K562 (cell line): ENCODE results near the gene CCDC152. TPM values are rescaled to one million over a fixed set of nuclear protein-coding genes. Genes with fewer than 3 reads are reported as not detected.

Experiments
- ATAC-seq: fragments of 200-7000 bp; cut with Tn5 transposase; 3 replicates; pipeline ENCODE4 v1.9.1; 2020; ENCODE audit warnings: moderate library complexity
- BruUV-seq: library from RNA; stranded (reverse); fragments of 400-500 nt; replicated peaks from 2 replicates; lab custom pipeline; 2021; lab: Mats Ljungman, UMichigan
- CTCF ChIA-PET: fragments of 300-600 bp; formaldehyde crosslinking; extraction: SDS; loops from one replicate; lab custom pipeline; 2021; ENCODE audit warnings: low intra/inter-chr PET ratio; lab: Yijun Ruan, JAX
- POLR2A ChIA-PET: fragments of 300-600, 350-650 bp; sonication (Branson Sonifier 250); formaldehyde crosslinking; extraction: SDS; loops from one replicate; lab custom pipeline; 2021; ENCODE audit warnings: antibody characterized with exemption, inconsistent platforms; lab: Yijun Ruan, JAX
- DNase-seq, 4 experiments: peaks; one replicate each; pipeline versions ENCODE4 v3.0.0 to v3.0.0-alpha.2; 2011 to 2018; ENCODE audit warnings: low spot score in 3 of 4, mixed read lengths in 3 of 4; ENCODE audit errors: extremely low read depth in 1 of 4
- FAIRE-seq: peaks from 2 replicates; lab custom pipeline; 2011; peaks lifted over from hg19 to GRCh38; lab: Jason Lieb, UNC
- H2AFZ ChIP-seq: 2 replicates; pipeline ENCODE4 v1.6.0; 2011; ENCODE audit warnings: low read depth, low read length, control low read depth, inconsistent platforms
- H3K27ac ChIP-seq: fragments of 200-600 bp; 3 replicates; pipeline ENCODE4 v1.8.0; 2011; ENCODE audit warnings: low read depth, mild to moderate bottlenecking, control low read depth, inconsistent platforms, low read length, moderate library complexity, mixed read lengths; ENCODE audit errors: extremely low read depth
- H3K27me3 ChIP-seq, 2 experiments: fragments of 300-600 bp in 1 of 2; 2 replicates in 1 of 2; 3 replicates in 1 of 2; pipeline versions ENCODE4 v1.6.0 to v1.8.0; 2011; ENCODE audit warnings: inconsistent platforms in 2 of 2, low read length in 2 of 2, mild to moderate bottlenecking in 1 of 2, mixed read lengths in 1 of 2, moderate library complexity in 1 of 2; ENCODE audit not compliant: control insufficient read depth in 2 of 2, insufficient read depth in 2 of 2
- H3K36me3 ChIP-seq: fragments of 300-600 bp; 3 replicates; pipeline ENCODE4 v1.8.0; 2011; ENCODE audit warnings: mild to moderate bottlenecking, low read length, inconsistent platforms; ENCODE audit not compliant: control insufficient read depth, insufficient read depth
- H3K4me1 ChIP-seq, 2 experiments: fragments of 200-600 bp in 1 of 2; replicated peaks in 1 of 2; 2 replicates in 1 of 2; 3 replicates in 1 of 2; pipeline versions ENCODE4 v1.5.1 to v1.8.0; 2011; ENCODE audit warnings: inconsistent platforms in 2 of 2, low read length in 2 of 2, mild to moderate bottlenecking in 1 of 2, mixed read lengths in 1 of 2, moderate library complexity in 1 of 2; ENCODE audit not compliant: control insufficient read depth in 2 of 2, insufficient read depth in 2 of 2
- H3K4me2 ChIP-seq: 2 replicates; pipeline ENCODE4 v1.6.1; 2011; ENCODE audit warnings: low read length, control low read depth, inconsistent platforms, mixed read lengths; ENCODE audit not compliant: insufficient read depth
- H3K4me3 ChIP-seq: fragments of 200-600 bp; sonication (generic), shearing (Covaris generic); 2 replicates; pipeline ENCODE4 v1.5.1; 2016; ENCODE audit warnings: control low read depth, inconsistent platforms
- H3K79me2 ChIP-seq: fragments of 200-600 bp; 3 replicates; pipeline ENCODE4 v1.8.0; 2011; ENCODE audit warnings: low read length, inconsistent platforms; ENCODE audit not compliant: control insufficient read depth, insufficient read depth
- H3K9ac ChIP-seq, 2 experiments: 2 replicates each; pipeline versions ENCODE4 v1.6.0 to v1.6.1; 2011; ENCODE audit warnings: low read depth in 2 of 2, low read length in 2 of 2, control low read depth in 1 of 2, inconsistent platforms in 1 of 2, mild to moderate bottlenecking in 1 of 2, mixed read lengths in 1 of 2; ENCODE audit not compliant: insufficient read depth in 1 of 2
- H3K9me1 ChIP-seq: one replicate; pipeline ENCODE4 v1.6.0; 2011; ENCODE audit warnings: inconsistent platforms, mild to moderate bottlenecking, low read length, moderate library complexity; ENCODE audit not compliant: control insufficient read depth, insufficient read depth
- H3K9me3 ChIP-seq: replicated peaks from 2 replicates; pipeline ENCODE4 v1.5.1; 2011; ENCODE audit warnings: low read depth, low read length, inconsistent platforms; ENCODE audit not compliant: control insufficient read depth, insufficient read depth
- H4K20me1 ChIP-seq: replicated peaks from 2 replicates; pipeline ENCODE4 v1.6.1; 2011; ENCODE audit warnings: low read length, inconsistent platforms, mixed read lengths; ENCODE audit not compliant: control insufficient read depth, insufficient read depth
- CSDE1 ChIP-seq, 2 experiments: fragments of 450-650 bp; IDR thresholded peaks; 2 replicates each; pipeline ENCODE4 v1.6.1; 2016; ENCODE audit warnings: mild to moderate bottlenecking in 1 of 2
- FOXO4 ChIP-seq: fragments of 450-650 bp; formaldehyde crosslinking; IDR thresholded peaks from 2 replicates; pipeline ENCODE4 v1.4.0; 2020; ENCODE audit warnings: mild to moderate bottlenecking, moderate library complexity
- GABPB1 ChIP-seq: sonication (generic); formaldehyde crosslinking; IDR thresholded peaks from 2 replicates; pipeline ENCODE4 v1.8.0; 2022; ENCODE audit warnings: mild to moderate bottlenecking, missing genetic modification reagents
- ILF3 ChIP-seq: fragments of 450-650 bp; IDR thresholded peaks from 2 replicates; pipeline ENCODE4 v1.6.1; 2018; ENCODE audit warnings: antibody characterized with exemption, mild to moderate bottlenecking, moderate library complexity, borderline replicate concordance
- PPARD ChIP-seq: fragments of 250-450 bp; sonication (Bioruptor Pico); IDR thresholded peaks from 2 replicates; pipeline ENCODE4 v1.8.0; 2022; ENCODE audit warnings: inconsistent platforms, mild to moderate bottlenecking, moderate library complexity
- RBBP5 ChIP-seq: fragments of 200-600 bp; sonication (generic); IDR thresholded peaks from 2 replicates; pipeline ENCODE4 v1.6.1; 2012; ENCODE audit warnings: borderline replicate concordance, mild to moderate bottlenecking, low read length, control low read depth, inconsistent platforms; ENCODE audit not compliant: insufficient read depth, poor library complexity, severe bottlenecking
- RBM22 ChIP-seq: fragments of 200-400 bp; formaldehyde crosslinking; IDR thresholded peaks from 2 replicates; pipeline ENCODE4 v1.6.1; 2018; ENCODE audit warnings: low read length, low read depth; ENCODE audit not compliant: poor library complexity, severe bottlenecking
- SMC3 ChIP-seq: conservative IDR thresholded peaks from 2 replicates; pipeline ENCODE4 v1.6.1; 2011; ENCODE audit warnings: low read depth, low read length, improper control_type of control experiment; ENCODE audit not compliant: insufficient read depth
- ZC3H11A ChIP-seq: IDR thresholded peaks from 2 replicates; pipeline ENCODE4 v1.6.1; 2012; ENCODE audit warnings: low read depth, low read length, improper control_type of control experiment
- ZNF175 ChIP-seq: fragments of 200-800 bp; sonication (Bioruptor generic); IDR thresholded peaks from 2 replicates; pipeline ENCODE4 v1.6.1; 2016; ENCODE audit warnings: low read depth, mild to moderate bottlenecking, missing genetic modification characterization, missing compliant biosample characterization
- ZNF354B ChIP-seq: fragments of 250-450 bp; sonication (Bioruptor Pico); IDR thresholded peaks from 2 replicates; pipeline ENCODE4 v1.4.0; 2020
- ZNF445 ChIP-seq: fragments of 250-450 bp; sonication (Bioruptor Pico); IDR thresholded peaks from 2 replicates; pipeline ENCODE4 v1.4.0; 2020; ENCODE audit warnings: low read depth, mild to moderate bottlenecking, moderate library complexity
- WGBS: fragments of 100-300 bp; shearing (Covaris generic); methylation state at CpG from one replicate; pipeline ENCODE4 v1.1.6; 2016; ENCODE audit warnings: low coverage, mixed read lengths; ENCODE audit not compliant: insufficient coverage; ENCODE audit errors: missing lambda C conversion rate; 5-methylcytosine and 5-hydroxymethylcytosine counted together
- in situ Hi-C: fragments of 300-500 bp; cut with MboI; formaldehyde crosslinking; loops from 4 replicates; pipeline ENCODE4 v1.15.0; 2018; ENCODE audit warnings: inconsistent platforms, mixed read lengths
- intact Hi-C: fragments of 100-400 bp; cut with micrococcal nuclease; formaldehyde crosslinking; loops from 2 replicates; pipeline ENCODE4 v1.14.2; 2022
- polyA plus RNA-seq, 8 experiments: library from polyadenylated mRNA; depleted of rRNA in 4 of 8; stranded (reverse) in 5 of 8; unstranded in 3 of 8; fragments of >200 nt; fragmentation: Nextera tagmentation in 2 of 8; fragmentation: Illumina TruSeq in 1 of 8; extraction: Ambion mirVana in 2 of 8; extraction: Trizol in 1 of 8; gene quantifications; 2 replicates each; pipeline versions ENCODE4 v1.2.1 to v1.2.3, GENCODE V29; 2011 to 2014; ENCODE audit warnings: inconsistent platforms in 1 of 8, missing spikeins in 1 of 8
- total RNA-seq, 7 experiments: library from RNA; depleted of rRNA in 6 of 7; stranded (reverse); fragments of >200 nt in 6 of 7; fragmentation: Illumina TruSeq in 2 of 7; extraction: Trizol in 2 of 7; gene quantifications; 2 replicates each; pipeline versions ENCODE4 v1.2.1 to v1.2.3, GENCODE V29; 2011 to 2021; ENCODE audit warnings: low replicate concordance in 1 of 7
- TF ChIP-seq, protein P1 (sequence below), 2 experiments: fragments of 450-650 bp; IDR thresholded peaks; 2 replicates each; pipeline ENCODE4 v1.6.1; 2016; ENCODE audit warnings: mild to moderate bottlenecking in 2 of 2, borderline replicate concordance in 1 of 2, low read depth in 1 of 2, moderate library complexity in 1 of 2

The CCDC152 gene
- total and polyA plus RNA-seq, 9 of the 15 experiments (the other 6 are each of a cell fraction or from before 2014, with no cell fraction given): 2.5 to 11.6 (median 5.1) TPM

GRCh38 chr5:42800748-42801330 is 44.2 kb downstream of the CCDC152 start:
- in situ Hi-C loops (no loop called here), intact Hi-C loops (no loop called here)
- H2AFZ ChIP-seq: no peak overlapping the region
- ChIA-PET POLR2A (interaction anchor here (0.6 to 2.2 kb wide), 5 partner anchors 10 to 75 kb away, joined by 3 to 17 read pairs (median 3); partner anchors contain the start of gene SELENOP), CTCF (no interaction called here)
- no peaks in the 10 kb centered on the region for H3K36me3 ChIP-seq
- H3K4me1 ChIP-seq: no peaks in the 10 kb centered on the region
- WGBS: 11% methylated on average over 8 of the region's 8 CpGs
- no TSS peak for BruUV-seq
- no peak overlapping the region for H3K9ac ChIP-seq
- H3K79me2 ChIP-seq: no peaks in the 10 kb centered on the region
- no peaks in the 10 kb centered on the region for H4K20me1 ChIP-seq
- ATAC-seq (no peak), FAIRE-seq (no peak), DNase-seq (no peak)
- no peaks in the 10 kb centered on the region for H3K9me3 ChIP-seq
- H3K9me1 ChIP-seq: no peaks in the 10 kb centered on the region
- H3K4me2 ChIP-seq: no peak overlapping the region
- H3K27ac ChIP-seq: no peak overlapping the region
- no peak overlapping the region for H3K4me3 ChIP-seq
- H3K27me3 ChIP-seq: no peaks in the 10 kb centered on the region
- TF ChIP-seq ZC3H11A: no peak
- TF ChIP-seq ILF3: no peak
- no peak for TF ChIP-seq ZNF175 (CRISPR knock-in tag)
- no peak for TF ChIP-seq CSDE1 (IDR thresholded peaks at IDR 0.05)
- TF ChIP-seq ZNF445 (CRISPR knock-in tag): no peak
- no peak for TF ChIP-seq ZNF354B (CRISPR knock-in tag)
- no peak for TF ChIP-seq SMC3
- no peak for TF ChIP-seq GABPB1
- no peak for TF ChIP-seq RBBP5
- TF ChIP-seq RBM22: no peak
- TF ChIP-seq PPARD (CRISPR knock-in tag): no peak
- TF ChIP-seq, protein P1, sequence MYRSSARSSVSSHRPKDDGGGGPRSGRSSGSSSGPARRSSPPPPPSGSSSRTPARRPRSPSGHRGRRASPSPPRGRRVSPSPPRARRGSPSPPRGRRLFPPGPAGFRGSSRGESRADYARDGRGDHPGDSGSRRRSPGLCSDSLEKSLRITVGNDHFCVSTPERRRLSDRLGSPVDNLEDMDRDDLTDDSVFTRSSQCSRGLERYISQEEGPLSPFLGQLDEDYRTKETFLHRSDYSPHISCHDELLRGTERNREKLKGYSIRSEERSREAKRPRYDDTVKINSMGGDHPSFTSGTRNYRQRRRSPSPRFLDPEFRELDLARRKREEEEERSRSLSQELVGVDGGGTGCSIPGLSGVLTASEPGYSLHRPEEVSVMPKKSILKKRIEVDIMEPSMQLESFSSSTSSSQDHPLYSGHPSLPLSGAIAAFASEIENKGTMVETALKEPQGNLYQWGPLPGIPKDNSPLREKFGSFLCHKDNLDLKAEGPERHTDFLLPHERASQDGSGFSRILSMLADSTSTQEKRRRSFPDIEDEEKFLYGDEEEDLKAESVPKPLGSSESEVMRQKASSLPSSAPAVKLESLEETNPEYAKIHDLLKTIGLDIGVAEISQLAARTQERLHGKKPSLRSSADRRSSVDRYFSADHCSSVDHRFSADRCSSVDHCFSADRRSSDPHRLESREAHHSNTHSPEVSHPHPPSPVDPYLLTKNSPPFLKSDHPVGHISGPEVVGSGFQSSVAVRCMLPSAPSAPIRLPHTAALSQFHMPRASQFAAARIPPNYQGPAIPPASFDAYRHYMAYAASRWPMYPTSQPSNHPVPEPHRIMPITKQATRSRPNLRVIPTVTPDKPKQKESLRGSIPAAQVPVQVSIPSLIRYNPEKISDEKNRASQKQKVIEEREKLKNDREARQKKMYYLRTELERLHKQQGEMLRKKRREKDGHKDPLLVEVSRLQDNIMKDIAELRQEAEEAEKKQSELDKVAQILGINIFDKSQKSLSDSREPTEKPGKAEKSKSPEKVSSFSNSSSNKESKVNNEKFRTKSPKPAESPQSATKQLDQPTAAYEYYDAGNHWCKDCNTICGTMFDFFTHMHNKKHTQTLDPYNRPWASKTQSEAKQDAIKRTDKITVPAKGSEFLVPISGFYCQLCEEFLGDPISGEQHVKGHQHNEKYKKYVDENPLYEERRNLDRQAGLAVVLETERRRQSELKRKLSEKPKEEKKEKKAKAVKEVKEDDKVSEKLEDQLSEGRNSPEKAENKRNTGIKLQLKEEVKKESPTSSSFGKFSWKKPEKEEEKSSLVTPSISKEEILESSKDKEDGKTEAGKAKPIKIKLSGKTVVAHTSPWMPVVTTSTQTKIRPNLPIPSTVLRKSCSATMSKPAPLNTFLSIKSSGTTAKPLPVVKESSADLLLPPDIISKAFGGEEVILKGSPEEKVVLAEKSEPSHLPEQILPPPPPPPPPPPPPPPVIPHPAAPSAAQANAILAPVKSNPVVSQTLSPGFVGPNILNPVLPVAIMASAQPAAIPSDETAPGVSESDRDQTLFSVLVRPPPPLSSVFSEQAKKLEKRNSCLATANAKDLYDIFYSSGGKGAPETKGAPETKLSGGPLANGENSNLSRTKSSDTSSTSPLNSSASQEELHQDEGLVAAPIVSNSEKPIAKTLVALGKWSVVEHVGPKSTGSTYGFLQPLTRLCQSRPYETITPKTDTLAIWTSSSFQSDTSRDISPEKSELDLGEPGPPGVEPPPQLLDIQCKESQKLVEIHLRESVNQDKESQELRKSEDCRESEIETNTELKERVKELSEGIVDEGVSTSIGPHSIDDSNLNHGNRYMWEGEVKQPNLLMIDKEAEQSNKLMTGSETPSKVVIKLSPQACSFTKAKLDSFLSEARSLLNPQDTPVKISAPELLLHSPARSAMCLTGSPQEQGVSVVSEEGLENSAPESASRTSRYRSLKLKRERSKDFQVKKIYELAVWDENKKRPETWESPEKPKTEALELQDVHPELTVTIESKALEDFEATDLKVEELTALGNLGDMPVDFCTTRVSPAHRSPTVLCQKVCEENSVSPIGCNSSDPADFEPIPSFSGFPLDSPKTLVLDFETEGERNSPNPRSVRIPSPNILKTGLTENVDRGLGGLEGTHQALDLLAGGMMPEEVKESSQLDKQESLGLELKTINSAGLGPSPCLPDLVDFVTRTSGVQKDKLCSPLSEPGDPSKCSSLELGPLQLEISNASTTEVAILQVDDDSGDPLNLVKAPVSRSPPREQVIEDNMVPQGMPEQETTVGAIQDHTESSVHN (IDR thresholded peaks at IDR 0.05; ENCODE audit: borderline replicate concordance in 1 of 2, low read depth in 1 of 2): no peak
- no peak for TF ChIP-seq FOXO4 (CRISPR knock-in tag)
